PC-3 (cell line): ENCODE results near the gene SMCR8.
"Not testable (repeated sequence)": the region's sequence is repeated elsewhere in the genome, so short reads cannot be mapped to it uniquely, and the experiment has no call there.

Source experiments
- CTCF ChIP-seq: fragments of 300-600 bp; sonication (generic); conservative IDR thresholded peaks from 2 replicates; pipeline ENCODE4 v1.5.1; 2017; ENCODE audit warnings: antibody characterized with exemption, low read depth, mild to moderate bottlenecking, low read length
- EZH2 ChIP-seq: fragments of 300-600 bp; sonication (generic); IDR thresholded peaks from one replicate; pipeline ENCODE4 v1.6.1; 2017; ENCODE audit warnings: antibody characterized with exemption, mild to moderate bottlenecking, low read length; ENCODE audit not compliant: unreplicated experiment

- TF ChIP-seq EZH2, CTCF: not testable (repeated sequence)
Observed at GRCh38 chr17:18338158-18338557, 23.1 kb downstream of the SMCR8 start.
